SK-N-SH treated with all-trans-retinoic acid at 6 μM for 48 hours (cell line): ENCODE data around the gene ZHX3.

Source experiments
- ATAC-seq: fragments of 200-7000 bp; cut with Tn5 transposase; 3 replicates; pipeline ENCODE4 v1.9.1; 2020; ENCODE audit warnings: mild to moderate bottlenecking, moderate library complexity
- ARNTL ChIP-seq: fragments of 450-650 bp; formaldehyde crosslinking; IDR thresholded peaks from 2 replicates; pipeline ENCODE4 v1.5.0; 2020; ENCODE audit warnings: low read depth, mild to moderate bottlenecking, moderate library complexity, borderline replicate concordance
- BACH2 ChIP-seq: fragments of 250-450 bp; sonication (Bioruptor Pico); IDR thresholded peaks from 2 replicates; pipeline ENCODE4 v1.9.0; 2021; ENCODE audit warnings: mild to moderate bottlenecking, borderline replicate concordance
- CREB5 ChIP-seq: fragments of 250-450 bp; sonication (Bioruptor Pico); IDR thresholded peaks from 2 replicates; pipeline ENCODE4 v1.5.1; 2020; ENCODE audit warnings: low read depth, mild to moderate bottlenecking, moderate library complexity
- CSDC2 ChIP-seq: fragments of 250-450 bp; sonication (Bioruptor Pico); IDR thresholded peaks from 2 replicates; pipeline ENCODE4 v1.5.0; 2020; ENCODE audit warnings: mild to moderate bottlenecking, moderate library complexity
- ESRRG ChIP-seq: fragments of 250-450 bp; sonication (Bioruptor Pico); IDR thresholded peaks from 2 replicates; pipeline ENCODE4 v1.6.1; 2021; ENCODE audit warnings: mild to moderate bottlenecking
- GLIS3 ChIP-seq: fragments of 250-450 bp; sonication (Bioruptor Pico); IDR thresholded peaks from 2 replicates; pipeline ENCODE4 v1.5.0; 2020; ENCODE audit warnings: mild to moderate bottlenecking, moderate library complexity
- ISL1 ChIP-seq: fragments of 250-450 bp; sonication (Bioruptor Pico); IDR thresholded peaks from 2 replicates; pipeline ENCODE4 v2.1.2; 2022; ENCODE audit warnings: mild to moderate bottlenecking, moderate library complexity
- OSR1 ChIP-seq: fragments of 250-450 bp; sonication (Bioruptor Pico); IDR thresholded peaks from 2 replicates; pipeline ENCODE4 v1.8.0; 2022; ENCODE audit warnings: moderate library complexity, mild to moderate bottlenecking, inconsistent platforms
- PATZ1 ChIP-seq: fragments of 250-450 bp; sonication (Bioruptor Pico); IDR thresholded peaks from 2 replicates; pipeline ENCODE4 v1.8.0; 2020; ENCODE audit warnings: mild to moderate bottlenecking, moderate library complexity, borderline replicate concordance
- PPARA ChIP-seq: fragments of 250-450 bp; sonication (Bioruptor Pico); IDR thresholded peaks from 2 replicates; pipeline ENCODE4 v1.5.0; 2020; ENCODE audit warnings: mild to moderate bottlenecking, borderline replicate concordance
- RARB ChIP-seq: fragments of 250-450 bp; sonication (Bioruptor Pico); IDR thresholded peaks from 2 replicates; pipeline ENCODE4 v1.8.0; 2021; ENCODE audit warnings: mild to moderate bottlenecking, moderate library complexity
- SNAI2 ChIP-seq: fragments of 250-450 bp; sonication (Bioruptor Pico); IDR thresholded peaks from 2 replicates; pipeline ENCODE4 v1.5.0; 2020; ENCODE audit warnings: mild to moderate bottlenecking, moderate library complexity
- TCF4 ChIP-seq: fragments of 250-450 bp; sonication (Bioruptor Pico); IDR thresholded peaks from 2 replicates; pipeline ENCODE4 v1.8.0; 2021; ENCODE audit warnings: mild to moderate bottlenecking, moderate library complexity, borderline replicate concordance
- TOX ChIP-seq: fragments of 250-450 bp; sonication (Bioruptor Pico); IDR thresholded peaks from 2 replicates; pipeline ENCODE4 v1.8.0; 2021; ENCODE audit warnings: mild to moderate bottlenecking, moderate library complexity, borderline replicate concordance
- TSHZ2 ChIP-seq: fragments of 250-450 bp; sonication (Bioruptor Pico); IDR thresholded peaks from 2 replicates; pipeline ENCODE4 v1.5.0; 2020; ENCODE audit warnings: mild to moderate bottlenecking, moderate library complexity
- ZC3H10 ChIP-seq: fragments of 250-450 bp; sonication (Bioruptor Pico); IDR thresholded peaks from 2 replicates; pipeline ENCODE4 v1.5.1; 2021; ENCODE audit warnings: mild to moderate bottlenecking, moderate library complexity
- ZFP3 ChIP-seq: fragments of 250-450 bp; sonication (Bioruptor Pico); IDR thresholded peaks from 2 replicates; pipeline ENCODE4 v1.5.0; 2020; ENCODE audit warnings: mild to moderate bottlenecking, moderate library complexity
- ZNF565 ChIP-seq: fragments of 450-650 bp; formaldehyde crosslinking; conservative IDR thresholded peaks from 2 replicates; pipeline ENCODE4 v1.5.0; 2020; ENCODE audit warnings: low read depth, mild to moderate bottlenecking, moderate library complexity
- ZNF70 ChIP-seq: fragments of 450-650 bp; formaldehyde crosslinking; IDR thresholded peaks from 2 replicates; pipeline ENCODE4 v1.5.0; 2020; ENCODE audit warnings: mild to moderate bottlenecking, moderate library complexity
- ZNF8 ChIP-seq: fragments of 450-650 bp; formaldehyde crosslinking; IDR thresholded peaks from 2 replicates; pipeline ENCODE4 v1.5.0; 2020; ENCODE audit warnings: mild to moderate bottlenecking, moderate library complexity
- TF ChIP-seq, protein P1 (sequence below): fragments of 250-450 bp; sonication (Bioruptor Pico); IDR thresholded peaks from 2 replicates; pipeline ENCODE4 v1.8.0; 2021; ENCODE audit warnings: low read depth, mild to moderate bottlenecking, moderate library complexity, borderline replicate concordance

The ZHX3 gene

GRCh38 chr20:41352106-41352505 is 34.6 kb upstream of the ZHX3 start:
- peak; percentile 65 for ATAC-seq
- no peak for TF ChIP-seq ARNTL

GRCh38 chr20:41350408-41350962 is 33.0 kb upstream of the ZHX3 start:
- no peak for ATAC-seq

DNA sequence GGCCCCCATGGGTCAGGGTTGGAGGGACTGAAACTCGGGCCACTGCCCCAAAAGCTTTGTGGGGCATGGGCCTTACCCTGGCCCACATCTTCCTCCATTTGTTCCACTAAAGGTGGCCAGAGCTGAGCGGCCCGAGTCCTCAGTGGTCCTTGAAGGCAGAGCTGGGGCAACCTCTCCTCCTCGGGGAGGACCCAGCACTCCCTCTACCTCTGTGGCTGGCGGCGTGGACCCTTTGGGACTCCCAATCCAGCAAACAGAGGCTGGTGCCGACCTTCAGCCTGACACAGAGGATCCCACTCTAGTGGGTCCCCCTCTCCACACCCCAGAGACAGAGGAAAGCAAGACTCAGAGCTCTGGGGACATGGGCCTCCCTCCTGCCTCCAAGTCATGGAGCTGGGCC is 32.4 kb upstream of the ZHX3 start:
- no peak for ATAC-seq
- TF ChIP-seq TSHZ2 (CRISPR knock-in tag): no peak
- no peak for TF ChIP-seq SNAI2
- no peak for TF ChIP-seq BACH2
- no peak for TF ChIP-seq CREB5 (CRISPR knock-in tag)
- TF ChIP-seq RARB (CRISPR knock-in tag): no peak
- no peak for TF ChIP-seq ZNF565 (CRISPR knock-in tag)
- no peak for TF ChIP-seq ISL1
- TF ChIP-seq OSR1 (CRISPR knock-in tag): no peak
- no peak for TF ChIP-seq ZC3H10 (CRISPR knock-in tag)

More at GRCh38 chr20:41350408-41350962, 33.0 kb upstream of the ZHX3 start:
- TF ChIP-seq TOX (no peak), ZNF565 (CRISPR knock-in tag) (no peak), CSDC2 (CRISPR knock-in tag) (no peak), ESRRG (CRISPR knock-in tag) (no peak), PPARA (CRISPR knock-in tag) (no peak), ZC3H10 (CRISPR knock-in tag) (no peak), ISL1 (no peak), TSHZ2 (CRISPR knock-in tag) (no peak), PATZ1 (no peak), ZFP3 (CRISPR knock-in tag) (no peak), GLIS3 (CRISPR knock-in tag) (no peak), RARB (CRISPR knock-in tag) (no peak), ZNF8 (CRISPR knock-in tag) (no peak), OSR1 (CRISPR knock-in tag) (no peak), TCF4 (CRISPR knock-in tag) (no peak), SNAI2 (no peak), CREB5 (CRISPR knock-in tag) (no peak), ZNF70 (no peak)
- TF ChIP-seq, protein P1, sequence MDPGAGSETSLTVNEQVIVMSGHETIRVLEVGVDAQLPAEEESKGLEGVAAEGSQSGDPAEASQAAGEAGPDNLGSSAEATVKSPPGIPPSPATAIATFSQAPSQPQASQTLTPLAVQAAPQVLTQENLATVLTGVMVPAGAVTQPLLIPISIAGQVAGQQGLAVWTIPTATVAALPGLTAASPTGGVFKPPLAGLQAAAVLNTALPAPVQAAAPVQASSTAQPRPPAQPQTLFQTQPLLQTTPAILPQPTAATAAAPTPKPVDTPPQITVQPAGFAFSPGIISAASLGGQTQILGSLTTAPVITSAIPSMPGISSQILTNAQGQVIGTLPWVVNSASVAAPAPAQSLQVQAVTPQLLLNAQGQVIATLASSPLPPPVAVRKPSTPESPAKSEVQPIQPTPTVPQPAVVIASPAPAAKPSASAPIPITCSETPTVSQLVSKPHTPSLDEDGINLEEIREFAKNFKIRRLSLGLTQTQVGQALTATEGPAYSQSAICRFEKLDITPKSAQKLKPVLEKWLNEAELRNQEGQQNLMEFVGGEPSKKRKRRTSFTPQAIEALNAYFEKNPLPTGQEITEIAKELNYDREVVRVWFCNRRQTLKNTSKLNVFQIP (CRISPR knock-in tag): no peak
- TF ChIP-seq, all 23 proteins: peak for 0
